ELR (cell line): ENCODE measurements around the gene ARL2.
"Not testable (repeated sequence)": the region's sequence is repeated elsewhere in the genome, so short reads cannot be mapped to it uniquely, and the experiment has no call there.

ENCODE experiments used
- DNase-seq: peaks from one replicate; pipeline ENCODE4 v3.0.0-alpha.2; 2015; ENCODE audit warnings: low read depth

Gene ARL2

DNA sequence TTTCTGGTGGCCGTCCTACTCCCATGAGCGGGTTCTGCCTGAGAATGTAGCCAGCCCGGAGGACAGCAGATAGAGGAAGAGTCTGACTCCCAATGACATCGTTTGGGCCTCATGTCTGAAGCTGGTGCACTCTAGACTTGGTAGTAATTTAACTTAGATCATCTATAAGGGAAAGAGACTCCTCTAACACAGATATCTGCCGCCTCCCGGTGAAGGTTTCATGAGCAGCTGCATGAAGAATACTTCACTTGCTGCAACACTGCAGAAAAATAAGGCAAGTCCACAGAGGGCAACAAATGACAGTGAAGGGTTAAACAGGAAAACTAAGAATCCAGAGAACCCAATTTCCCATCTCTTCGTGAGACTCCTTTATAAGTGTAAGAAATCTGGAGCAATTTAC lies 5.9 kb upstream of the ARL2 start:
- no peak for DNase-seq

DNA sequence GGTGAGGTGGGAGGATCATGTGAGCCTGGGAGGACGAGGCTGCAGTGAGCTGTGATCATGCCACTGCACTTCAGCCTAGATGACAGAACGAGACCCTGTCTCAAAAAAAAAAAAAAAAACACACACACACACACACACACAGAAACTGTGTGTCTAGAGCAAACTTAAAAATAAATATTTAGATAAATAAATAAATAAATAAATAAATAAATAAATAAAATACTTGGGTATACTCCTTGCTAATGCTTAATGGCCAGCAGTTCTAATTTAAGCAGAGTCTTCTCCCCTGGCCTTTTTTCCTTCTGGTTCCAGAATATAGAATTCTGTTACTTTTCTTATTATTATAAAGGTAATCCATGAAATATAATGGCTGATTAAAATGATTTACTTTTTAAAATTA lies 5.1 kb upstream of the ARL2 start:
- no peak for DNase-seq

DNA sequence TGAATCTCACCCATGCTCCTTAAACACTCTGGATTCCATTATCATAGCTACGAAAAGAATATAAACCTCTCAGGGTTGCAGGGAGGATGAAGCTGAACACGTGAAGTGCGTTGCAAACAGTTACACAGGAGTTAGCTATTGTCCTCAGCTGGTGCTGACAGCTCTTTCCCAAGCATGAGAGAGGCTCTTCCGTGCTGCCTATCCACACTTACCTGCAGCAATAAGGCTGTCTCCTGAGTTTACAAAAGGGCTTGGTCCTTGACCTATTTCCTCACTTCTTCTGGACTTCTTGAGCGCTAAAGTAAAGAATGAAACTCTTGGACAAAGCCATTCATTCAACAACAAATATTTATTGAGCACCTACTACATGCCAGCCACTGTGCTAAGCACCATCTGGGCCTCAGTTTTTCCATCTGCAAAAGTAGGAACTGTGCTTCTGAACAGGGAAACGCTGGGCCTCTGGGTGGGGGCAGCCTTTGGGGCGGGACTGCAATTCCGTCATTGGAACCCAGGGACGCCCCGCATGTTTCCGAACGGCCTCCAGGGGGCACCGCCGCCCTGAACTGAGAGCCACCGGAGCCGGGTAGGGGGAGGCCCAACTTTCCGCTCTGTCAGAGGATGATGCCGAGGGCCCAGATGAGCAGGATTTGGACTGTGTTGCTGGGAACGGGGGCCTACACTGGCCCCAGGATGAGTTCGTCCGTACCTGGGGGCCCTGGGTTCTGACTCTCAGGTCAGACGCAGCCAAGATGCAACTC lies 651 bp upstream of the ARL2 start:
- peak; percentile 91 for DNase-seq

DNA sequence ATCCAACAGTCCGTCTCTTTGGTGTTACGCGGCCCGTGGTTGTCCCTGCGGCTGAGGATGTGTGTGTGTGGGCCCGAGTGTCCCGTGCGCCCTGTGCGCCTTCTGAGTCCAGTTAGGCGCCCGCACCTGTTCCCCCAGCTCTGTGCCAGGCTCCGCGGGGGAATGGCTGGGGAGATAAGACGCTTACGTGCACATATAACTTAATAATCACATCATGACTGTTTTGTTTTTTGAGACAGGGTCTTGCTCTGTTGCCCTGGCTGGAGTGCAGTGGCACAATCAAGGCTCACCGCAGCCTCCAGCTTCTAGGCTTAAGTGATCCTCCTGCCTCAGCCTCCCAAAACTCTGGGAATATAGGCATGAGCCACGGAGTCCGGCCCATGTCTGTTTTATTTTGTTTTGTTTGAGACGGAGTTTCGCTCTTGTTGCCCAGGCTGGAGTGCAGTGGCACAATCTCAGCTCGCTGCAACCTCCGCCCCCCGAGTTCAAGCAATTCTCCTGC lies 817 bp downstream of the ARL2 start:
- no peak for DNase-seq

DNA sequence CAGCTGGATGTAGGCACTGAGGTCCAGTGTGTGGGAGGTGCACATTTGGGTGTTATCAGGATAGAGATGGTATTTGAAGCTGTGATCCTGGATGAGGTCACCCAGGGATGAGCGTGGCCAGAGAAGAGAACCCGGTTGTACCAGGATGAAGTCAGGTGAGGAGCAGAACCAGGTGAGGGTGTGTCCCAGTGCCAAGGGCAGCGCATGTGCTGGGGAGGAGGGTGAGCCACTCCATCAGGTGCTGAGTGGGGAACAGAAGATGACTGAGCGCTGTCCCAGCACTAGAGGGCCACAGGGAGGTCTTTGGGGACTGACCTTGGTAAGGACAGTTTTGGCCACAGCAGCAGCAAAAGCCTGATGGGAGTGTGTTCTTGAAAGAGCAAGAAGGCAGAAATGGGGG lies 2.7 kb downstream of the ARL2 start:
- no peak for DNase-seq

DNA sequence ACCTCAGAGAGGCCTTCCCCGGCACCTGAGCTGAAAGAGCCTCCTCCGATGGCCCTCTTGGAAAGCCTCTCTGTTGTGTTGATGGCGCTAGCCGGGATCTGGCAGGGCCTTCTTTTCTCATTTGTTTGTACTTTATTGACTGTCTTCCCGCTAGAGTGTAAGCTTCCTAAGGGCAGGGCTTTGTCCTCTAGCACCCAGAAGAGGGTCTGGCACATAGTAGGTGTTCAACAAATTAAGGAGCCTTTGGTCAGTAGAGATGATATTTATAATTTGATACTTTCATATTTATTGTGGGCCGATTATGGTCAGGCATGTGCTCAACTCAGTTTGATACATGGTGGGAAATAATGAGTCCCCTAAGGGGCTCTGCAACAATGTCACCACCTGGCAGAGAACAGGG lies 4.0 kb downstream of the ARL2 start:
- no peak for DNase-seq

DNA sequence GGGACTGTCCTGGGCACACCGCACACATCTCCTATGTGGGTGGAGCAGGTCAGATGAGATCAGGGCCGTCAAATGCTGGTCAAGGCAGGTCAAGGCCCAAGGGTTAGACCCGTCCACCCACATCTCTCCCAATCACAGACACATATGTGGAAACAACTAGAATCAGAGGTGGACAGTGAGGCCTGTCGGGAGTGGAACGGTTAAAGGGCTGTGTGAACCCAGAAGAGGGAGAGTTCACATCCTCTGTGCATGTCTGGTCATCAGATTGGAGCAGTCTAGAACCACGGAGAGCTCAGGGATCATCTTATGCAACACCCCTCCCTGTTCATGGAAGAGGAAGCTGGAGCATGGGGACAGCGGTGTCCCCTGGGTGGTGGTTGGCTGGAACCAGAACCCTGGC lies 5.9 kb downstream of the ARL2 start:
- no peak for DNase-seq

DNA sequence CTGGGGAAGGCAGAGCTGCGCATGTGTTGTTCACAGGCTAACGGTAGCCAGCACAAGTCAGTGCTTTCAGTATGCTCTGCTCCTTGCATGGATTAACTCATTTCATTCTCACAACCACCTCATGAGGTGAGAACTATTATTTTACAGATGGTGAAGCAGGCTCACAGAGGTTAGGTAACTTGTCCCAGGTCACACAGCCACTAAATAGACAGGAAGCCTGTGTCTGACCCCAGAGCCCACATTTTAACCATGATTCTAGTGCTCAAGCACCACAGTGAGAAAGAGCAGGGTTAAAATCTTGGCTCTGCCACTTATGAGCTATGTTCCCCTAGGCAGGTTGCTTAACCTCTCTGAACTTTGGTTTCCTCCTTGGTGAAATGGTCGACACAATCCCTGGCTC lies 7.0 kb downstream of the ARL2 start:
- DNase-seq = no peak

DNA sequence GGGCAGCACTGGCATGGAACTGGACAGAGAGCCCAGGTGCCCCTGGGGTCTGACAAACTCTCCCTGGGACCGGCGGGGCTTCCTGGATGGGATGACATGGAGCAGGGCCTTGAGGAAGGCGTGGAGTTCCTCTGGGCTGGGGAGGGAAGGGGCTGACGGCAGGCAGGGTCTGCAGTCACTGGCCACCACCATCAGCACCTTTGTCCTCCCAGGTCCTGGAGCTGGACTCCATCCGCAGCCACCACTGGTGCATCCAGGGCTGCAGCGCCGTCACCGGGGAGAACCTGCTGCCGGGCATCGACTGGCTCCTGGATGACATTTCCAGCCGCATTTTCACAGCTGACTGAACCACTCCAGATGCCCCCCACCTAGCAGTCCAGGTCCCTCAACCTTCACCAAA lies 7.5 kb downstream of the ARL2 start:
- no peak for DNase-seq

DNA sequence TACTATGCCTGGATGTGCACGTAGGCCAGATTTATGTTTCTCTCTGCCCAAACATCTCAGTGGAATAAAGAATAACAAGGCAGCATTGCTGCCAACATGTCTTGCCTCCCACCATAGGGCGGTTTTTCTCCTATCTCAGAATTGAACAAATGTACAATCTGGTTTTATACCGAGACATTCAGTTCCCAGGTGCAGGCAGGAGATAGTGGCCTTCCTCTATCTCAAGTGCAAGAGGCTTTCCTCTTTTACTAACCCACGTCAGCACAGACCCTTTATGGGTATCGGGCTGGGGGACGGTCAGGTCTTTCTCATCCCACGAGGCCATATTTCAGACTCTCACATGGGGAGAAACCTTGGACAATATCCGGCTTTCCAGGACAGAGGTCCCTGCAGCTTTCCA lies 9.5 kb downstream of the ARL2 start:
- DNase-seq = not testable (repeated sequence)

DNA sequence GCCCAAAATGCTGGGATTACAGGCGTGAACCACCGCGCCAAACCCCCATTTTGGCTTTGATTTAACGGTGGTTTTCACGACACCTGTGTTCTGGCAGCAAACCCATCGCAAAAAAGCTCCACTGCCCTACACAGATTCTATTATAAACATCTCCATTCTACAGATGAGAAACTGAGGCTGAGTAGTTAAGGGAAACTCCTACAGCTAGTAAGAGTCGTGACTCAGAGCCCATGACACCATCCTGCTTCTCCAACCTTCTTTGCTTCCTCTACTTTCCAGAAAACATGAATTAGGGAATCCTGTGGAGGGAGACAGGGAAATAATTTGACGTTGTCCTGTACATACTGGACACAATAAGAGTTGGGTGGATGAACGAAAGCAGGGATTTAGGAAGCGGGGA lies 12.8 kb downstream of the ARL2 start:
- peak; percentile 68 for DNase-seq

DNA sequence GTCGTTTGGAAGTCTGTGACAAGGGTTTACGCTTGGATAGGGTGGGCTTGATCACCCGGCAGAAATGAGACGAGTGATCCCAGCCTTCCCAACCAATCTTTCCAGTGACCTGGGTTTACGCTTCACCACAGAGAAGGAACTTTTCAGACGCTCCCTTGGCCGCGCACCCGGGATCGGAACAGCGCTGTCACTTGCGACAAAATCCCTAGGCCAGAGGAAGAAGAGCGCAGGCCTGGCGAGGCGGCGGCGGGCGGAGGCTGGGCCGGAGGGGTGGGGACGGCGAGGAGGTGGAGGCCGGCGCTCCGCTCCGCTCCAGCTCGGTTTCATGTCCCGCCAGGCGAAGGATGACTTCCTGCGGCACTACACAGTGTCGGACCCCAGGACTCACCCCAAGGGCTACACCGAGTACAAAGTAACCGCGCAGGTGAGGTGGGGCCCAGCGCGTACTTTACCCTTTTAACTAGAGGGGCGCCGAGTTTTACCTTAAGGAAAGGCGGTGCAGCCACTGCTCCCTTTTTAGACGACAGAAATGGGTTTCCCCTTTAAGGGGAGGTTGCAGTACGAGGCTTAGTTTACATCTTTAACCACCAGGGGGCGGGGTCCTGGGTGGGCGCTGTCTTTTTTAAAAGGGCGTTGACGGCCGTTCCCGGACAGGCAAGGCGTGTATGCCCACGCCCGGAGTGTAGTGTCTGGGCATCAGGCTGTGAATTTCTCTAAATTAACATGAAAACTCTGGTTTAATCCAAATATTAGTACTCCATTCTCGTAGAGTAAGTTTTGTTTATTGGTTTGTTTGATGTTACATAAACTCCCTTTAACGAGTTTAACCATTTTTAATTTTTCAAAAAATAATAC lies 13.5 kb downstream of the ARL2 start, which contains the start of gene SNX15:
Gene SNX15, plus strand, starts transcription at position 227 of the 855 bp plus-strand sequence. Its CDS starts 99 bp downstream, at position 326.
- DNase-seq = peak; percentile 98

DNA sequence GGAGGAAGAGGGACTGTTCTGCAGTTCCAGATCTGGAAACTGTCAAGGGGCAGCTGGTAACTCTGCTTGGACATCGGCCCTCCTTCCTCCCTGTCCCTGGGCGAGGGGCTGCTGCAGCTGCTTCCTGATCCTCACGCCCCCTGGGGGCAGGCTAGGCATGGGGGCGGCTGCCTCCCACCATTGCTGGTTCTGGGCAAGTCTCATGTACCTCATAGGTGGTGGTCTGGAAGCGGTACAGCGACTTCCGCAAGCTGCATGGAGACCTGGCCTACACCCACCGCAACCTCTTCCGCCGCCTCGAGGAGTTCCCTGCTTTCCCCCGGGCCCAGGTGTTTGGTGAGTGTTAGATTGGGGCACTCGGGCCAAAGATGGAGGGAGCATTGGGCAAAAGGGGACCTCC lies 18.3 kb downstream of the ARL2 start:
- no peak for DNase-seq

DNA sequence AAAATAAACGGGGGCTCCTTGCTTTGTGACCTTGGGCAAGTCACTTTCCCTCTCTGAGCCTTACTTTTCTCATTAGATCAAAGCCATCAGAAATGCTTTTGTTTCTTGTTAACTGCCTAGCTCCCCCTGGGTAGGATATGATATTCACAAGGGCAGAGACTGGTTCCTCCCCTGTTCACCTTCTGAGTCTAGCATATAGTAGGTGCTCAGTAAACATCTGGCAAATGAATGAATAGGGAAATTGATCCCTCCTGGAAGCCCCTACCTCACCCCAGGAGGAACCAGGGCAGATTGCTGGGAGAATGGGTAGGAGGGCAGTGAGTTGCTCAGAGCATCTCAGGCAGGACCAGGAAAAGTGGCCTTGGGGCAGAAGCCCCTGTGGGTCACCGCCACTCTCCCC lies 20.5 kb downstream of the ARL2 start:
- DNase-seq = no peak

DNA sequence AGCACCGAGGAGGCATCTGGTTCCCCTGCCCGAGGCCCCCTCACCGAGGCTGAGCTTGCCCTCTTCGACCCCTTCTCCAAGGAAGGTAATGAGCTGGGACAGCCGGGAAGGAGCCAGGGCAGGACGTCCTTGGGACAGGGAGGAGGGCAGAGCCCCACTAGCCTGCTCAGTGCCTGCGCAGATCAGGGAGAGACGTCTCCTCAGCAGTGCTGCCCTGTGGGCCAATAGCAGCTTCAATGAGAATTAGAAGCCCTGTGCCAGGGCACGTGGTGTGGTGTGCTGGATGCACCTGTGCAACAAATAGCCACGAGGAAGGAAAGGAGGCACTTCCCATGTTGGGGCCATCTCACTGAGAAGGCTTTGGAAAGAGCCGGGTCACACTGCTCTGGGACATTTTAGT lies 21.6 kb downstream of the ARL2 start:
- DNase-seq = no peak

DNA sequence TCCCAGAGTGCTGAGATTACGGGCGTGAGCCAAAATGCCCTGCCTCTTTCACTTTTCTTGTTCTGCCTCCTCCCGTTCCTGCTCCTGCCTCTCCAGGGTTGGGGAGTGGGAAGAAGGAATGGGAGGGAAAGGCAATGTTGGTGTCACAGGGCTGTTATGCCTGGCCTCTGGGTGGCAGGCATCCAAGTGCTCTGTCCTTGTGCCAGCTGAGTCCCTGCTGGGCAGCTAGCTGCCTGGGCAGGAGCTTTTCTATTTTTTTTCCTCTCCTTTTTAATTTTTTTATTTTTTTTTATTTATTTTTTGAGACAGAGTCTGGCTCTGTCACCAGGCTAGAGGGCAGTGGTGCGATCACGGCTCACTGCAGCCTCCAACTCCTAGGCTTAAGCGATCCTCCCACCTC lies 23.0 kb downstream of the ARL2 start:
- DNase-seq = no peak

DNA sequence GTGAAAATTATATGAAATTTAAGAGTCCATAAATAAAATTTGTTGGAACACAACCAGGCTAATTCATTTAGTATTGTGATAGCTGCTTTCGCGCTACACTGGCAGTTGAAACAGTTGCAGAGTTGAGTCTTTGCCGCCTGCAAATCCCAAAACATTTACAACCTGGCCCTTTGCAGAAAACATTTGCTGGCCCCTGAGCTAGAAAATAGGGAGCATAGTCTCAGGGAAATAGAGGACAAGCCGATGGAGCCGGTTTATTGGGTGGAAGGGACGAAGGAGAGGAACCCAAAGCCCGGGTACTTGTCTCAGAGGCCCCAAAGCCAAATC lies 26.5 kb downstream of the ARL2 start:
- DNase-seq = no peak

DNA sequence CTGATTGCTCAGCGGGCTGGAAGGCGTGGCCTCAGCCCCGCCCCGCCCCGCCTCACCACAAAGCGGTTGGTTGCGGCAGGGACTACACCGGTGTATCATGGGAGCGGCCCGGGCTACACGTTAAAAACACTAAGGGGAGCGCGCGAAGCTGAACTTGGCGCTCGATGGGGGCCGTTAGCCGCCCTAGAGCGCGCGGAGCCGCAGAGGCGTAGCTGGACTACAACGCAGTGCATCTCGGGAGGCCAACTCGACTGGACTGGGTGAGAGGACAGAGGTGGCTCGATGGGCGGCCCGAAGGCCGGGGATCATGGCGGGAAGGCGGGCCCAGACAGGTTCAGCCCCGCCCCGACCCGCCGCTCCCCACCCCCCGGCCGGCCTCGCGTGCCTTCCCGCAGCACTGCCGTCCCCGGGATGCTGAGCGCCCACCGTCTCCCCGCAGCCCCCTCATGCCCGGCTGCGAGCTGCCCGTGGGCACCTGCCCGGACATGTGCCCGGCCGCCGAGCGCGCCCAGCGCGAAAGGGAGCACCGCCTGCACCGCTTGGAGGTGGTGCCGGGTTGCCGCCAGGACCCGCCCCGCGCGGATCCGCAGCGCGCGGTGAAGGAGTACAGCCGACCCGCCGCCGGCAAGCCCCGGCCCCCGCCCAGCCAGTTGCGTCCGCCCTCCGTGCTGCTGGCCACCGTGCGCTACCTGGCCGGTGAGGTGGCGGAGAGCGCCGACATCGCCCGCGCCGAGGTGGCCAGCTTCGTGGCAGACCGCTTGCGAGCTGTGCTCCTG lies 27.1 kb downstream of the ARL2 start, which contains the start of gene SAC3D1:
Gene SAC3D1, plus strand, starts transcription at position 364 of the 776 bp plus-strand sequence. Its CDS starts 83 bp downstream, at position 447.
- DNase-seq = peak; percentile 97

DNA sequence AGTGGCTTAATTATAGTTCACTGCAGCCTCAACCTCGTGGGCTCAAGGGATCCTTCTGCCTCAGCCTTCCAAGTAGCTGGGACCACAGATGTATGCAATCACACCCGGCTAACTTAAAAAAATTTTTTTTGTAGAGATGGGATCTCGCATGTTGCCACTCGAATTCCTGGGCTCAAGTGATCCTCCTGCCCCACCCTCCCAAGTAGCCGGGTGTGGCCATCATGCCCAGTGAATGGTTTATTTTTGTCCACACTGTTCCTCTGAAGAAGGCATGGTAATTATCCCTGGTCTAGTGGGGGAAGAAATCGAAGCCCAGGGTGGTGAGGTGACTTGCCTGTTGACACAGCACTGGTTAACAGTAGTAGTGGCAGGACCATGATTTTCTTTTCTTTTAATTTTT lies 28.9 kb downstream of the ARL2 start:
- DNase-seq = no peak

DNA sequence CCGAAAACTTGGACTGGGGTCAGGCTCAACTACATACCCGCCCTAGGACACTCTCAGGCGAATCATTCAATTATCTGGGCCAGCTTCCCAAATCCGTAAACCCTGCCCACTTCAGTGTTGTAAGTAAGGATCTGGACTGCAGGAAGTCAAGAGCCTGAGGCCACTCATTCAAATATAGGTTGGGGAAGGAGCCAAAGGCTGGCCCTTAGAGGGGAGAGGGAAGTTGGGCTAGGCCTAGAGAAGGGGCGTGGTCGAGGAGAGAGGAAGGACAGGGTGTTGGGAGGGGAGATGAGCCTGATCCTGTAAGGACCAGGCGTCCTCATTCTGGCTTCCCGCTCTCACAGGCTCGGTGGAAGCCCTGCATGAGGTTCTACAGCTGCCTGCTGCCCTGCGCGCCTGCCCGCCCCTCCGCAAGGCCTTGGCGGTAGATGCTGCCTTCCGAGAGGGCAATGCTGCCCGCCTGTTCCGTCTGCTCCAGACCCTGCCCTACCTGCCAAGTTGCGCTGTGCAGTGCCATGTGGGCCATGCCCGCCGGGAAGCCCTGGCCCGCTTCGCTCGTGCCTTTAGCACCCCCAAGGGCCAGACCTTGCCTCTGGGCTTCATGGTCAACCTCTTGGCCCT lies 30.0 kb downstream of the ARL2 start:
- DNase-seq = peak; percentile 41

DNA sequence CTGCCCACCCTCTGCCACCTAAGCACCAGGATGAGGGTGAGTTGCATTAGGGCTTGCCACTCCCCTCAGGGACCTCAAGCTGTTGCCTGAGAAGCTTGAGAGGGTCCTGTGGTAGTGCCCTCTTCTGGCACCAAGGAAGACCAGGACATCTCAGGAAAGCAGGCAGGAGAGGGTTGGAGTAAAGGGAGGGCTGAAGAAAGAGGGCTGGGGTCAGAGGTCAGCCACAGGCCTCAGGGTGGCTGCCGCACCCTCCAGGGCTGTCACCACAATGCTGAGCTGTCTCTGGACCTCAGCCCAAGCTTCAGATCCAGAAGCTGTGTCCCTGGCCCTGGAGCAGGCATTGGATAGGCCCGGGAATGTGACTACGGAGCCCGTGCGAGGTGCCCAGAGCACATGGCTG lies 31.1 kb downstream of the ARL2 start:
- no peak for DNase-seq

DNA sequence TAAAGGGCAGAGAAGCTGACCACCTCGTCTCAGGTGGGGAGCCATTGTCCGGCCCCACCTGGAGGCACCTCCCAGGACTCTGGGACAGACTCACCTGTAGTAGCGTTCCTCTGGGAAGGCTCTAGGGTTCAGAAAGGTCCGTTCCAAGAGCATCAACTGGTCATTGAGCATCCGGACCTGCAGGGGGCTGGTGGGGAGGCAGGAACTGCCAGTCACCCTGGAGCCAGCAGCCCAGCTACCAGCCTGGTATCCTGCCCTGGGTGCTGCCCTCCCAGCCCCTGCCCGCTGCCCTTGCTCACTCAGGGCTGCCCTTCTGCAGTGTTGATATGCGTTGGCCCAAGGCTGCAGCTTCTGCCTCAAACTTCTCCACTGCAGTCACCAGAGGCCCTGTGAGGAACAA lies 31.8 kb downstream of the ARL2 start:
- DNase-seq = no peak
